GM19324 (cell line): Measurements from ENCODE around the gene LRIF1.

Experiments
- ATAC-seq: cut with Tn5 transposase; IDR thresholded peaks from one replicate; pipeline ENCODE4 v1.9.1; 2021; ENCODE audit warnings: mild to moderate bottlenecking, moderate library complexity; ENCODE audit not compliant: unreplicated experiment, low FRiP score

Gene LRIF1

DNA sequence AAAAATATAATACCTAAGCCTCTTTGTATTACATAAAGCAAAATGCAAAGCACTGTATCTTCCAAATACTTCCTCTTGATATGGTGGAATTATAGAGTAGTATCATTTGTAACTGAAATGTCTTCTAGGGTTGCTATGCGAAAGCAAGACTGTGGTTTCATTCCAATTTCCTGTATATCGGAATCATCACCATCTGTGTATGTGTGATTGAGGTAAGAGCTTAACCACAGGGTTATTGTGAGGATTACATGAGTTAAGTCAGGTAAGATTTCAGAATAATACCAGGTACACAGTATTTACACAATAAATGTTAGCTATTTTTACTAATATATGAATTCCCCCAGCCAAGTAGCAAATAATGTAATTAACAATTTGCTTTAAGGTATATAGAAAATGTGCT lies 66.0 kb downstream of the LRIF1 start:
- no peak for ATAC-seq
